HG03175 (cell line): Measurements from ENCODE around the gene PHEX.

Experiments used
- ATAC-seq: cut with Tn5 transposase; IDR thresholded peaks from one replicate; pipeline ENCODE4 v1.9.1; 2021; ENCODE audit warnings: mild to moderate bottlenecking, moderate library complexity; ENCODE audit not compliant: unreplicated experiment

Gene PHEX

GRCh38 chrX:22032084-22032483 lies at the start of gene PHEX:
Gene PHEX (plus strand): TSS chrX:22032325. CDS start chrX:22033006, 681 bp downstream.
- no peak for ATAC-seq

GRCh38 chrX:21985332-21985777 lies 46.8 kb upstream of the PHEX start:
- peak; percentile 79 for ATAC-seq

- no peak for ATAC-seq
Measured at GRCh38 chrX:21986596-21986995, 45.5 kb upstream of the PHEX start.

GRCh38 chrX:21989384-21989783 lies 42.7 kb upstream of the PHEX start:
- peak; percentile 40 for ATAC-seq

GRCh38 chrX:21990832-21991231 lies 41.3 kb upstream of the PHEX start:
- ATAC-seq, result no peak

GRCh38 chrX:21991504-21991903 lies 40.6 kb upstream of the PHEX start:
- no peak for ATAC-seq

- peak; percentile 89 for ATAC-seq
Measured at GRCh38 chrX:21993265-21993664, 38.9 kb upstream of the PHEX start.

GRCh38 chrX:21996872-21997455 lies 35.2 kb upstream of the PHEX start:
- no peak for ATAC-seq

- no peak for ATAC-seq
Measured at GRCh38 chrX:21998037-21998436, 34.1 kb upstream of the PHEX start.

- no peak for ATAC-seq
Measured at GRCh38 chrX:22004866-22005265, 27.3 kb upstream of the PHEX start.

GRCh38 chrX:22012051-22012450 lies 20.1 kb upstream of the PHEX start:
- no peak for ATAC-seq

GRCh38 chrX:22012931-22013330 lies 19.2 kb upstream of the PHEX start:
- ATAC-seq, result no peak

- no peak for ATAC-seq
Measured at GRCh38 chrX:22015139-22015750, 16.9 kb upstream of the PHEX start.

GRCh38 chrX:22021751-22022324 lies 10.3 kb upstream of the PHEX start:
- no peak for ATAC-seq

GRCh38 chrX:22024577-22024976 lies 7.5 kb upstream of the PHEX start:
- no peak for ATAC-seq

- no peak for ATAC-seq
Measured at GRCh38 chrX:22025751-22026150, 6.4 kb upstream of the PHEX start.

GRCh38 chrX:22026731-22027130 lies 5.4 kb upstream of the PHEX start:
- ATAC-seq, result no peak

- ATAC-seq, result no peak
Measured at GRCh38 chrX:22032506-22032905, 381 bp downstream of the PHEX start.

GRCh38 chrX:22033818-22034217 lies 1.7 kb downstream of the PHEX start:
- no peak for ATAC-seq

GRCh38 chrX:22035236-22035635 lies 3.1 kb downstream of the PHEX start:
- ATAC-seq, result no peak

GRCh38 chrX:22037225-22037624 lies 5.1 kb downstream of the PHEX start:
- ATAC-seq, result no peak

GRCh38 chrX:22037911-22038537 lies 5.9 kb downstream of the PHEX start:
- no peak for ATAC-seq
